Frontal cortex (tissue), 4 donors: ENCODE measurements around the gene ERMP1. TPM values are rescaled to one million over a fixed set of nuclear protein-coding genes. Genes with fewer than 3 reads are reported as not detected.
"Not testable (repeated sequence)": the region's sequence is repeated elsewhere in the genome, so short reads cannot be mapped to it uniquely, and the experiment has no call there.

Experiments
- DNase-seq, 2 donors: peaks; one replicate each; pipeline ENCODE4 v3.0.0; 2012; ENCODE audit warnings: low spot score in 2 of 2
- FAIRE-seq: peaks from 2 replicates; lab custom pipeline; 2012; peaks lifted over from hg19 to GRCh38; lab: Jason Lieb, UNC
- total RNA-seq: library from RNA; depleted of rRNA; stranded (reverse); fragments of >200 nt; gene quantifications from one replicate; pipeline ENCODE4 v1.2.3, GENCODE V29; 2014
- donor health status: control.
- donor health status: control.
- donor health status: control.

The ERMP1 gene, protein sequence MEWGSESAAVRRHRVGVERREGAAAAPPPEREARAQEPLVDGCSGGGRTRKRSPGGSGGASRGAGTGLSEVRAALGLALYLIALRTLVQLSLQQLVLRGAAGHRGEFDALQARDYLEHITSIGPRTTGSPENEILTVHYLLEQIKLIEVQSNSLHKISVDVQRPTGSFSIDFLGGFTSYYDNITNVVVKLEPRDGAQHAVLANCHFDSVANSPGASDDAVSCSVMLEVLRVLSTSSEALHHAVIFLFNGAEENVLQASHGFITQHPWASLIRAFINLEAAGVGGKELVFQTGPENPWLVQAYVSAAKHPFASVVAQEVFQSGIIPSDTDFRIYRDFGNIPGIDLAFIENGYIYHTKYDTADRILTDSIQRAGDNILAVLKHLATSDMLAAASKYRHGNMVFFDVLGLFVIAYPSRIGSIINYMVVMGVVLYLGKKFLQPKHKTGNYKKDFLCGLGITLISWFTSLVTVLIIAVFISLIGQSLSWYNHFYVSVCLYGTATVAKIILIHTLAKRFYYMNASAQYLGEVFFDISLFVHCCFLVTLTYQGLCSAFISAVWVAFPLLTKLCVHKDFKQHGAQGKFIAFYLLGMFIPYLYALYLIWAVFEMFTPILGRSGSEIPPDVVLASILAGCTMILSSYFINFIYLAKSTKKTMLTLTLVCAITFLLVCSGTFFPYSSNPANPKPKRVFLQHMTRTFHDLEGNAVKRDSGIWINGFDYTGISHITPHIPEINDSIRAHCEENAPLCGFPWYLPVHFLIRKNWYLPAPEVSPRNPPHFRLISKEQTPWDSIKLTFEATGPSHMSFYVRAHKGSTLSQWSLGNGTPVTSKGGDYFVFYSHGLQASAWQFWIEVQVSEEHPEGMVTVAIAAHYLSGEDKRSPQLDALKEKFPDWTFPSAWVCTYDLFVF
- total RNA-seq, result 13.9 TPM

DNA sequence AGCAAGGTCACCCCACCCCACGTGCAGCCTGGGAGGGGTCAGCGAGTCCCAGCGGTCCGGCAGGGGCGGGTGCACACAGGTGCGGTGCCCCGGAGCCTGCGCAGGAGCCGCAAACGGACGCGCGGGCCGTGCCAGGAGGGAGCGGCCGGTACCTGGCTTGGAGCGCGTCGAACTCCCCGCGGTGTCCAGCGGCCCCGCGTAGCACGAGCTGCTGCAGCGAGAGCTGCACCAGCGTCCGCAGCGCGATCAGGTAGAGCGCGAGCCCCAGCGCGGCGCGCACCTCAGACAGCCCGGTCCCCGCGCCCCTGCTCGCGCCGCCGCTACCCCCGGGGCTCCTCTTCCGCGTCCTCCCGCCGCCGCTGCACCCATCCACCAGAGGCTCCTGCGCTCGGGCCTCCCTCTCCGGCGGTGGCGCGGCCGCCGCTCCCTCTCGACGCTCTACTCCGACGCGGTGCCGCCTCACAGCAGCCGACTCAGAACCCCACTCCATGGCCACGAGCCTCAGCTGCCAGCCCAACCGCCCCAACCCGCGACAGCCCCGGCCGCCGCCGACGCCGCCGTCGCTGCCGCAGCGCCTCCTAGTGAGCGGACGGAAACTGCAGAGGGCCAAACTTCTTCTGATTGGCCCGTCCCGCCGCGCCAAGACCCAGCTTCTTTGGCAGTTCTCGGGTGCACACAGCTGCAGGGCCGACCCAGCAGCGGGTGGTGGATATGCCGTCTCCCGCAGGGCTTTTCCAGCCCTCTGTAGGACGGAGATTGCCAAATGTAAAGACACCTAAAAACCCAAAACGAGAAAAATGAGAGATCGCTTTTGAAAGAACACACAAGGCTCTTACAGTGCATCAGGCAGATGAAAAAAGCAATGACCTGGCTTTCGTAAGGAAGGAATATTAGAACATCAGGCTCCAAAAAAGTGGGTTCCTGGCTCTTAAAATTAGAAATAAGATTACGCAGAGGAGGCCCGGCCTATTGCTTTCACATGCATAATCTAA is at the start of gene ERMP1:
ERMP1 (minus strand) TSS at position 580 of the 992 bp plus-strand sequence; CDS start at position 490, 90 bp downstream.
- peak; percentile 84 to 85 for DNase-seq
- no peak for FAIRE-seq

DNA sequence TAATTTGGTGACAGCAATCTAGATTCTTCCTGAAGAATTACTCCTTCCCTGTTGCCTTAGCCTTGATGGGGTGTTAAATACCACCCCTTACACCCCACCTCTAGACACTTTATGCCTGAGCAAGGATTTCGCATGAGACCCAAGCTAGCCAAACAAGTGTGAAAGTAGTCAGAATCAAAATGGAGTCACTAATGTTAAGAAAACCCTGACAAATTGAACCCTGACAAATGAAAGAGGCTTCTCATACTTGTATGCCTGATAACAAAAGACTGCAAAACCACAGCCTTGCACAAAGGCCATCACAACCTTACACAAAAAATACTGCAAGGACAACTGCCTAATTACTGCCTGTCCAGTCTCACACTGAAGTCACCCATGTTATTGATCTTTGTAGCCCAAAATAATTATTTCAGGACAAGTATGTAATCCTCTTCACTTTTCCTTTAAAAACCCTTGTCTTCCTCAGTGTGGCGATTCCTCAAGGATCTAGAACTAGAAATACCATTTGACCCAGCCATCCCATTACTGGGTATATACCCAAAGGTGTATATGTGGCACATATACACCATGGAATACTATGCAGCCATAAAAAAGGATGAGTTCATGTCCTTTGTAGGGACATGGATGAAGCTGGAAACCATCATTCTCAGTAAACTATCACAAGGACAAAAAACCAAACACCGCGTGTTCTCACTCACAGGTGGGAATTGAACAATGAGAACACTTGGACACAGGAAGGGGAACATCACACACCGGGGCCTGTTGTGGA is 49.5 kb upstream of the ERMP1 start:
- not testable (repeated sequence) for DNase-seq, FAIRE-seq

DNA sequence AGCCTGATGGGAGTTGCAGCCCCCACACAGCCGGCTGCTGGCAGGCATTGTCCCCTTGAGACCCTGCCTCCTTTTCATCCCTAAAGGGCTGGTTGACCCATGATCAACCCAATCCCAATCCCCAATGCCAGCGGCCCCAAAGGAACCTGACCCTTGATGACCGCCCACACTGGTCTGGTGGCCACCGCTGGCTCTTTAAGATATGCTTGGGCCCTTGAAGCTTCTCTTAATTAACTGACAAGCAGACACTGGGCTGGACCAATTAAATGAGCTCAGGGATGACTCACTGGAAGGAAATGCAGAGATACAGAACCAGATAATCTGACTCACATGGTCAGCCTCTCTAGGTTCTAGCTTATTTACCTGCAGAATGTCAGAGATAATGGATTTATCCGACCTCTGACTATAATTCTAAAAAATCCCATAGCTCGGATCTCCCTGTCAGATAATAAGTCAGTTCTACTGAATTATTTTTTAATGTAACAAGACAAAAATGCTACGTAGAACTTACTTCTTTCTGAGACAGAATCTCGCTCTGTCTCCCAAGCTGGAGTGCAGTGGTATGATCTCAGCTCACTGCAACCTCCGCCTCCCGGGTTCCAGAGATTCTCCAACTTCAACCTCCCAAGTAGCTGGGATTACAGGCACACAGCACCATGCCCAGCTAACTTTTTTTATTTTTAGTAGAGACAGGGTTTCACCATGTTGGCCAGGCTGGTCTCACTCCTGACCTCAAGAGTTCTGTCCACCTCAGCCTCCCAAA is 46.7 kb upstream of the ERMP1 start:
- no peak for DNase-seq
- no peak for FAIRE-seq

- FAIRE-seq, result no peak
Observed at GRCh38 chr9:5876711-5877110, 43.8 kb upstream of the ERMP1 start.

DNA sequence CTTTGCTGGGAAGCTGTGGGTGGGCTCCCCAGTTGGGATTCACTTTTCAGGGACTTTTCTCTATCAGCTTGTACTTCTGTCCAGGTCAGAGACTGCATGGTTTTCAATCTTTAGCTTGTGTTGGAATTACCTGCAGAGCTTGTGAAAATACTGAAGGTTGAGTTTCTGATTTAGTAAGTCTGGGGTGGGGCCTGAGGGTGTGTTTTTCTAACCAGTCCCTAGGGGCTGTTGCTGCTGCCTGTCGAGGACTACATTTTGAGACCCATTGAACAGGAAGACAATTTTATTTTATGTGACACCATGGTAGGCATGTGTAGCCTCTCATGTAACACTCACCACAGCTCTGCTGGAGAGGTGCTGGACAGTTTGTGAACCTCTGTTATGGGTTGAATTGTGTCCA is 43.1 kb upstream of the ERMP1 start:
- FAIRE-seq (no peak), DNase-seq (no peak)

More at GRCh38 chr9:5876711-5877110, 43.8 kb upstream of the ERMP1 start:
- no peak for DNase-seq

DNA sequence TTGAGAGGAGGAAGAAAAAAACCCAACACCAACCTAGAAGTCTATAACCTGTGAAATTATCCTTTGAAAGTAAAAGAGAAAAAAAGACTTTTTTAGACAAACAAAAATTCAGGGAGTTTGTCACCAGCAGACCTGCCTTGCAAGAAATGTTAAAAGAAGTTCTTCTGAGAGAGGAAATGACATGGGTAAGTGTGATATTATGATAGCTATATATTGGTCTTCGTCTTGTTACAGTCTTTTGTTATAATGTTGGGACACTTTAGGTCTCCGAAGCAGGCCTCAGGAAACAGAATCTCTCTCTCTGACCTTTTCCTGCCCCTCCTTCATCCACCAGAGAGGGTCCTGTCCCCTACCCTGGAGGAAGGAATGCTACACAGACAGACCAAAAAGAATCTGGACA is 41.1 kb upstream of the ERMP1 start:
- FAIRE-seq, result no peak
- DNase-seq, result no peak

DNA sequence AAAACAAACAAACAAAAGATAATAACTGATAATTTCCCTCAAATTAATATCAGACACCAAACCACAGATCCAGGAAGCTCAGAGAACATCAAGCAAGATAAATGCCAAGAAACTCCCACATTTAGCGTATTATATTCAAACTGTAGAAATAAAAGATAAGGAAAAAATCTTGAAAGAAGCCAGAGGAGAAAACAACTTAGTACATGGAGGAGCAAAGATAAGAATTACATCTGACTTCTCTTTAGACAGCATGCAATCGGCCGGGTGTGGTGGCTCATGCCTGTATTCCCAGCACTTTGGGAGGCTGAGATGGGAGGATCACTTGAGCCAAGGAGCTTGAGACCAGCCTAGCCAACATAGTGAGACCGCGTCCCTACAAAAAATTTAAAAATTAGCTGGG is 40.5 kb upstream of the ERMP1 start:
- DNase-seq, result no peak
- FAIRE-seq, result no peak

DNA sequence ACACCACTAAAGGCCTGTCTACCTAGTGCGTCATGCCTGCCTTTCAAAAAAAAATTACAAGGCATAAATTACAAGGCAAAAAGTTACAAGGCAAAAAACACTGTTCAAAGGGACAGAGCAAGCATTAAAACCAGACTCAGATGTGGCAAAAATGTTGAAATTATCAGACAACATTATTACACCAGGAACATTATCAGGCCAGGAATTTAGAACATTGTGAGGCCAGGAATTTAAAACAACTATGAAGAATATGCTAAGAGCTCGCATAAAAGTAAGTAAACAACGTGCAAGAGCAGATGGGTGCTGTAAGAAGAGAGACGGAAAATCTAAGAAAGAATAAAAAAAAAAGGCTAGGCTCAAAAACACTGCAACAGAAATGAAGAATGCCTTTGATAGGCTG is 39.6 kb upstream of the ERMP1 start:
- DNase-seq (no peak), FAIRE-seq (no peak)

- no peak for FAIRE-seq
- DNase-seq, result no peak
Observed at GRCh38 chr9:5871785-5872184, 38.9 kb upstream of the ERMP1 start.

DNA sequence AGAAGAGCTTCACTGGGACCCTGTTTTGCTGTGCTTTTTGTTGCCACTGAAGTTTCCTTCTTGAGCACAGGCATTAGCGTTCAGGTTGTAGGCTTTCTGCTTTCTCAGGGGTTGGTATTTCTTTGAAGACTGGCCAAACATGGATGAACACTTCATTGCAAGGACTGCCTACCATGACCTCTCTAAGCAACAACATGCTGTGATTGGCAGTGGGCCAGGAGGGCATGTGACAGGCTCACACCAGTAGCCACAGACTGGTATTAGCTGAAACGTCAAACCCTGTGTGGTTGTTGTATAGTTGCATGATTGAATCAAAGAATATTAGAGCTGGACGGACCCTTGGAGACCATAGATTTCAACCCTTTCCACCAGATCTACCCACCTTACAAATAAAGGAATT is 37.8 kb upstream of the ERMP1 start:
- no peak for DNase-seq
- FAIRE-seq, result no peak

DNA sequence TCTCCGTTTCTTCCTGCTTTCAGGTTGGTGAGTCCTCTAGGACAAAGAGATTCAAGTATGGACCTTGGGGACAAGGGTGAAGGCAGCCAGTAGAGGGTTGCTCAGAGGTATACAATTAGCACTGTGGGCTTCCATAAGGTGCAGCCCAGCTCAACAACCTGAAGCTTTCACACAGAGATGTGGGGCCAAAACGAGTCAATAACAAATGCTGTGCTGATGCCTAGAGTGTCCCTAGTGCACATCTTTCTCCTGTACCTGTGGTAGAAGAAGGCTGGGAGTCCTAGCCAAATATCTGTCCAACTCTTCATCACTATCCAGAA is 37.1 kb upstream of the ERMP1 start:
- DNase-seq, result no peak
- FAIRE-seq, result no peak

DNA sequence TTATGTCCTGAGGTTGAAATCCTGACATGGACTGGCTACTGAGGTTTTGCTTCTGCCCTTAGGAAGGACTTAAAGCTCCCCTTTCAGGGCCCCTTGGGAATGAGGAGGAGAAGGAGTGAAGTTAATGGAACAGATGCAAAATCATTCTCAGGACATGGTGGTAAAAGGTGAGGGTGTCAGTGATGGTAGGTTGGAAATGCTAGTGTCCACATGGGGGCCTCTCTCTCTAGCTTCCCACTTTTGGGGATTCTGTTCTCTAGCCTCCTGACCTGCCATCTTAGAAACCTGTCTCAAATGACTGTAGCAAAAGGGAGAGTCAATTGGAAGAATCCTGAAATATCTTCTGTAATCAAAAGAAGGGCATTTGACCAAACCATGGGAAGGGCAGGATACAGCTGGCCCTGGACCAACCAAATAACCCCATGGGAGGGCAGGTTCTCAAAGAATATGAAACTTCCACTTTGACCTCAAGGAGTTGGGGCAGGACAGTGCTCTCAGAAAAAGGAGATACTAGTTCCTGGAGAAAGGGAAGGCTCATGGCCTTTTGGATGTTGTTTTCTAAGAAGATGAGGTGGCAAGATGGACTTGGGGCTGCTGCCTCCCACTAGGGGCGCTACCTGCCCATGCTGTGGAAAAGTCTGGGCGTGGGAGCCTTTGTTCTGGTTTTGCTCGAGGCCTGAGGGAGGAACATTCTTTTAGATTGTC is 36.5 kb upstream of the ERMP1 start:
- DNase-seq (no peak), FAIRE-seq (no peak)

- no peak for DNase-seq
- no peak for FAIRE-seq
Observed at GRCh38 chr9:5868235-5868634, 35.3 kb upstream of the ERMP1 start.

GRCh38 chr9:5866685-5867084 is 33.8 kb upstream of the ERMP1 start:
- no peak for DNase-seq
- no peak for FAIRE-seq

- FAIRE-seq (no peak), DNase-seq (no peak)
Observed at GRCh38 chr9:5866272-5866671, 33.4 kb upstream of the ERMP1 start.

DNA sequence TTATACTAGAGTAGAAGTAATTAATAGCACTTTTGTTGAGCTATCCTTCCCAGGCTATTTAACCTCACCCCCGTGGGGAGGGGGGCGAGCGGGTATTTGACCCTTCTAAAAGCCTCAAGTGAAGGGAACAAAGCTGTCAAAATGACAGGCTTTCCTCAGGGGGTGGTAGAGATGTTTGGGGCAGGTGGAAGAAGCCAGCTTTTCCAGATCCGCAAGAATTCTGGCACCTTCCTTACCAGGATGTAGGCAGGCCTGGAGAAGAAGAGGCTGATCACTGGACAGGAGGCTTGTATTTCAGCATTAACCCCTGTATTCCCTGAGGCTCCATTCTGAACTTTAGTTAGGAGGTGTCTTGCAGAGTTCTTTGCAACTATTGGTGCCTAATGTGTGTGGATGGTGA is 31.5 kb upstream of the ERMP1 start:
- no peak for DNase-seq
- FAIRE-seq, result no peak

DNA sequence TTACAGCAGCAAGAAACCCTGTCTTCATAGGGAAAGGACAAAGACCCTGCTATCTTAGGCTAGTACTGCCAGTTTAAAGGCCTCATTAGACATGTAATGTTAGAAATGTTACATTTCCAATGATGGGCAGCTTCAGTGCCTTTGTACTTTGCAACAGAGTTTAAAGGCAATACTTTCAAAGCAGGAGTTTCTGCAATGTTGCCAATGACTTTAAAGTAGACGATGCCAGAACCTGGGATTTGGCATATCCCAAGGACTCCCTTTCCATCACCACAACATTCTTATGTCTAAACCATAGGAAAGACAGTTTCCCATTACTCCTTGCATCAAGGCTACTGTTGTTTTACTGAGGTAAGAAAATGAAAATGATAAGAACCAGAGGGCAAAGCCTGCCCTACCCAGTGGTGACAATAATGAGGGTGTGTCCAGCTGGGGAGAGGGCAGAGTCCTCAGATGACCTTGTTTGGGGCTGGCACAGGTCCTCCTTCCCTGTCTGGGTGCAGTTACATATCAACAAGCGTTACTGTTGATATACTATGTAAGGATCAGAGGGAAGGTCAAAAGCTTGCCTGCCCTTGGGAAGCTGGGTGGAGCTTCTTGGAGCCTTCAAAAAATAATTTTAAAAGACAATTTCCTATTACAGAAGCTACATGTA is 30.3 kb upstream of the ERMP1 start:
- DNase-seq (no peak), FAIRE-seq (no peak)
